Caco-2 (cell line): Measurements from ENCODE around the gene G6PC3. TPM values are rescaled to one million over a fixed set of nuclear protein-coding genes. Genes with fewer than 3 reads are reported as not detected.

Experiments
- BruUV-seq: library from RNA; stranded (reverse); fragments of 400-500 nt; replicated peaks from 2 replicates; lab custom pipeline; 2021; lab: Mats Ljungman, UMichigan
- CTCF ChIA-PET: fragments of 300-600 bp; sonication (Branson Sonifier 250); formaldehyde crosslinking; loops from one replicate; lab custom pipeline; 2022; ENCODE audit warnings: antibody characterized with exemption; lab: Charles Lee
- POLR2A ChIA-PET: fragments of 300-600 bp; sonication (Branson Sonifier 250); formaldehyde crosslinking; loops from one replicate; lab custom pipeline; 2022; ENCODE audit warnings: antibody characterized with exemption; lab: Charles Lee
- DNase-seq, 2 experiments: peaks; one replicate each; pipeline versions ENCODE4 v3.0.0 to v3.0.0-alpha.2; 2020 to 2022
- H3K27me3 ChIP-seq: replicated peaks from 2 replicates; pipeline ENCODE4 v1.6.0; 2011; ENCODE audit warnings: low read length; ENCODE audit not compliant: control insufficient read depth, insufficient read depth
- H3K36me3 ChIP-seq: 2 replicates; pipeline ENCODE4 v1.5.1; 2011; ENCODE audit warnings: low read length; ENCODE audit not compliant: control insufficient read depth, insufficient read depth
- H3K4me1 ChIP-seq: fragments of 250-450 bp; sonication (Bioruptor Pico); 2 replicates; pipeline ENCODE4 v1.5.1; 2020; ENCODE audit warnings: mild to moderate bottlenecking
- H3K4me3 ChIP-seq: 2 replicates; pipeline ENCODE4 v1.5.1; 2011; ENCODE audit warnings: low read depth, mild to moderate bottlenecking, control low read depth, low read length
- H3K9me3 ChIP-seq: fragments of 250-450 bp; sonication (Bioruptor Pico); 2 replicates; pipeline ENCODE4 v1.5.1; 2020; ENCODE audit warnings: mild to moderate bottlenecking, moderate library complexity
- H3K27ac Mint-ChIP-seq: one replicate; pipeline ENCODE4 v1.8.0; 2022; ENCODE audit warnings: mixed read lengths; ENCODE audit not compliant: unreplicated experiment
- H3K27me3 Mint-ChIP-seq: one replicate; pipeline ENCODE4 v1.8.0; 2022; ENCODE audit warnings: mixed read lengths; ENCODE audit not compliant: insufficient read depth, unreplicated experiment
- H3K36me3 Mint-ChIP-seq: one replicate; pipeline ENCODE4 v1.8.0; 2022; ENCODE audit warnings: mild to moderate bottlenecking, mixed read lengths; ENCODE audit not compliant: insufficient read depth, unreplicated experiment
- H3K4me1 Mint-ChIP-seq: one replicate; pipeline ENCODE4 v1.8.0; 2022; ENCODE audit warnings: low read depth, mixed read lengths; ENCODE audit not compliant: unreplicated experiment
- H3K4me3 Mint-ChIP-seq: one replicate; pipeline ENCODE4 v1.8.0; 2022; ENCODE audit warnings: mild to moderate bottlenecking, moderate library complexity, mixed read lengths; ENCODE audit not compliant: unreplicated experiment
- H3K9me3 Mint-ChIP-seq: one replicate; pipeline ENCODE4 v1.8.0; 2022; ENCODE audit warnings: mixed read lengths; ENCODE audit not compliant: unreplicated experiment
- intact Hi-C: fragments of 100-400 bp; cut with micrococcal nuclease; formaldehyde crosslinking; loops from one replicate; pipeline ENCODE4 v1.10.0; 2022; ENCODE audit not compliant: unreplicated experiment
- total RNA-seq: library from RNA; stranded (reverse); gene quantifications from 2 replicates; pipeline ENCODE4 v1.2.3, GENCODE V29; 2022
- TF ChIP-seq, protein P1 (sequence below), 2 experiments: fragments of 200-600 bp in 1 of 2; IDR thresholded peaks; 1 replicate in 1 of 2; 2 replicates in 1 of 2; pipeline versions ENCODE4 v1.5.1 to v1.8.0; 2011 to 2022; ENCODE audit warnings: antibody characterized with exemption in 1 of 2, control low read depth in 1 of 2, inconsistent platforms in 1 of 2, low read depth in 1 of 2, low read length in 1 of 2, mild to moderate bottlenecking in 1 of 2, moderate library complexity in 1 of 2; ENCODE audit not compliant: insufficient read depth in 1 of 2, severe bottlenecking in 1 of 2, unreplicated experiment in 1 of 2

G6PC3 gene
- total RNA-seq, 1 experiment from 2014 or later = 60.1 TPM

- Mint-ChIP-seq H3K9me3 (no peaks in the 10 kb centered on the region), H3K4me3 (no peak overlapping the region), H3K36me3 (no peaks in the 10 kb centered on the region), H3K27me3 (no peaks in the 10 kb centered on the region), H3K27ac (peak overlapping the region; percentile 81), H3K4me1 (peaks cover 7% of the 10 kb centered on the region)
- H3K9me3 ChIP-seq = no peaks in the 10 kb centered on the region
- BruUV-seq = no TSS peak
- peak; percentile 74 to 82 for DNase-seq
- intact Hi-C loops = no loop called here
- POLR2A ChIA-PET = interaction anchor here (0.6 to 1.5 kb wide), 4 partner anchors 15 to 232 kb away, joined by 5 to 16 read pairs (median 10); partner anchors contain the start of gene HDAC5
- H3K4me3 ChIP-seq = no peak overlapping the region
- no peaks in the 10 kb centered on the region for H3K36me3 ChIP-seq
- TF ChIP-seq, protein P1, sequence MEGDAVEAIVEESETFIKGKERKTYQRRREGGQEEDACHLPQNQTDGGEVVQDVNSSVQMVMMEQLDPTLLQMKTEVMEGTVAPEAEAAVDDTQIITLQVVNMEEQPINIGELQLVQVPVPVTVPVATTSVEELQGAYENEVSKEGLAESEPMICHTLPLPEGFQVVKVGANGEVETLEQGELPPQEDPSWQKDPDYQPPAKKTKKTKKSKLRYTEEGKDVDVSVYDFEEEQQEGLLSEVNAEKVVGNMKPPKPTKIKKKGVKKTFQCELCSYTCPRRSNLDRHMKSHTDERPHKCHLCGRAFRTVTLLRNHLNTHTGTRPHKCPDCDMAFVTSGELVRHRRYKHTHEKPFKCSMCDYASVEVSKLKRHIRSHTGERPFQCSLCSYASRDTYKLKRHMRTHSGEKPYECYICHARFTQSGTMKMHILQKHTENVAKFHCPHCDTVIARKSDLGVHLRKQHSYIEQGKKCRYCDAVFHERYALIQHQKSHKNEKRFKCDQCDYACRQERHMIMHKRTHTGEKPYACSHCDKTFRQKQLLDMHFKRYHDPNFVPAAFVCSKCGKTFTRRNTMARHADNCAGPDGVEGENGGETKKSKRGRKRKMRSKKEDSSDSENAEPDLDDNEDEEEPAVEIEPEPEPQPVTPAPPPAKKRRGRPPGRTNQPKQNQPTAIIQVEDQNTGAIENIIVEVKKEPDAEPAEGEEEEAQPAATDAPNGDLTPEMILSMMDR (IDR thresholded peaks at IDR 0.05; ENCODE audit: insufficient read depth in 1 of 2, low read depth in 1 of 2, low read length in 1 of 2, severe bottlenecking in 1 of 2, unreplicated experiment in 1 of 2) = no peak
- H3K27me3 ChIP-seq = no peaks in the 10 kb centered on the region
- CTCF ChIA-PET = interaction anchor here (0.6 to 1.5 kb wide), 5 partner anchors 14 to 306 kb away, joined by 3 to 13 read pairs (median 6); partner anchors contain the start of gene HDAC5
- H3K4me1 ChIP-seq = peaks cover 19% of the 10 kb centered on the region
Measured at GRCh38 chr17:44108440-44109311, 38.1 kb downstream of the G6PC3 start.

- TF ChIP-seq, protein P1 (IDR thresholded peaks at IDR 0.05; ENCODE audit: insufficient read depth in 1 of 2, low read depth in 1 of 2, low read length in 1 of 2, severe bottlenecking in 1 of 2, unreplicated experiment in 1 of 2) = no peak
- CTCF ChIA-PET = interaction anchor here (0.9 to 1.5 kb wide), 2 partner anchors 14 to 26 kb away, joined by 3 to 13 read pairs; partner anchors contain the start of gene HDAC5
- no TSS peak for BruUV-seq
Measured at GRCh38 chr17:44109312-44109630, 38.7 kb downstream of the G6PC3 start.

GRCh38 chr17:44110011-44110686 lies 39.6 kb downstream of the G6PC3 start:
- Mint-ChIP-seq H3K4me1 (peaks cover 7% of the 10 kb centered on the region), H3K27me3 (no peaks in the 10 kb centered on the region), H3K9me3 (no peaks in the 10 kb centered on the region), H3K4me3 (no peak overlapping the region), H3K36me3 (no peaks in the 10 kb centered on the region), H3K27ac (no peak overlapping the region)
- ChIA-PET POLR2A (interaction anchor here (0.6 to 1.5 kb wide), 2 partner anchors 13 kb away, joined by 3 to 5 read pairs; partner anchors contain the start of gene HDAC5), CTCF (interaction anchor here (0.9 kb wide), 1 partner anchor 27 kb away, joined by 3 read pairs; no protein-coding TSS in a partner anchor)
- no TSS peak for BruUV-seq
- H3K36me3 ChIP-seq = no peaks in the 10 kb centered on the region
- H3K27me3 ChIP-seq = no peaks in the 10 kb centered on the region
- DNase-seq = no peak
- intact Hi-C loops = no loop called here
- H3K4me1 ChIP-seq = peaks cover 19% of the 10 kb centered on the region
- no peak overlapping the region for H3K4me3 ChIP-seq
- H3K9me3 ChIP-seq = no peaks in the 10 kb centered on the region
- TF ChIP-seq, protein P1 (IDR thresholded peaks at IDR 0.05; ENCODE audit: insufficient read depth in 1 of 2, low read depth in 1 of 2, low read length in 1 of 2, severe bottlenecking in 1 of 2, unreplicated experiment in 1 of 2) = no peak

More at GRCh38 chr17:44109312-44109630, 38.7 kb downstream of the G6PC3 start:
- H3K27me3 ChIP-seq = no peaks in the 10 kb centered on the region
- intact Hi-C loops = no loop called here
- Mint-ChIP-seq H3K27me3 (no peaks in the 10 kb centered on the region), H3K9me3 (no peaks in the 10 kb centered on the region), H3K4me3 (no peak overlapping the region), H3K36me3 (no peaks in the 10 kb centered on the region), H3K4me1 (peaks cover 7% of the 10 kb centered on the region), H3K27ac (peak overlapping the region; percentile 81)
- H3K36me3 ChIP-seq = no peaks in the 10 kb centered on the region
- peaks cover 19% of the 10 kb centered on the region for H3K4me1 ChIP-seq
- no peak for DNase-seq
- no peak overlapping the region for H3K4me3 ChIP-seq
- no peaks in the 10 kb centered on the region for H3K9me3 ChIP-seq
- POLR2A ChIA-PET = interaction anchor here (0.6 to 1.5 kb wide), 3 partner anchors 14 to 232 kb away, joined by 5 to 16 read pairs (median 14); partner anchors contain the start of gene HDAC5
